H1 (cell line): ENCODE measurements around the gene PCDHGA11.

ENCODE experiments used
- CHD7 ChIP-seq: fragments of 300-600 bp; sonication (generic); IDR thresholded peaks from 2 replicates; pipeline ENCODE4 v1.7.1; 2012; ENCODE audit warnings: low read length, moderate library complexity, mild to moderate bottlenecking, inconsistent platforms; ENCODE audit not compliant: insufficient replicate concordance
- CTCF ChIP-seq, 3 experiments: IDR thresholded peaks; 1 replicate in 2 of 3; 2 replicates in 1 of 3; pipeline versions ENCODE4 v1.5.1 to v1.6.1; 2011; ENCODE audit warnings: low read length in 3 of 3, mild to moderate bottlenecking in 3 of 3, inconsistent platforms in 2 of 3, low read depth in 1 of 3, moderate library complexity in 1 of 3; ENCODE audit not compliant: insufficient read depth in 1 of 3; ENCODE audit errors: control extremely low read depth in 1 of 3
- GABPA ChIP-seq: IDR thresholded peaks from 2 replicates; pipeline ENCODE4 v1.6.1; 2011; ENCODE audit warnings: mild to moderate bottlenecking, low read length, moderate library complexity, borderline replicate concordance; ENCODE audit not compliant: insufficient read depth
- POLR2AphosphoS5 ChIP-seq: IDR thresholded peaks from 2 replicates; pipeline ENCODE4 v1.6.1; 2011; ENCODE audit warnings: low read depth, low read length
- RXRA ChIP-seq: IDR thresholded peaks from 2 replicates; pipeline ENCODE4 v1.6.1; 2011; ENCODE audit warnings: low read depth, mild to moderate bottlenecking, low read length, moderate library complexity; ENCODE audit not compliant: insufficient read depth

GRCh38 chr5:141431286-141431685, 10.4 kb downstream of the PCDHGA11 start:
- TF ChIP-seq POLR2AphosphoS5 (no peak), CTCF (IDR thresholded peaks at IDR 0.05; ENCODE audit: control extremely low read depth in 1 of 3, insufficient read depth in 1 of 3, low read depth in 1 of 3, low read length in 3 of 3) (no peak), CHD7 (no peak), GABPA (no peak), RXRA (no peak)
